CD4-positive, alpha-beta T cell treated with Interleukin-2 at 100 ng/mL for 4 hours (primary cell): ENCODE data around the gene RXFP2.

Experiments
- DNase-seq: peaks from one replicate; pipeline ENCODE4 v3.0.0-alpha.2; 2020; ENCODE audit warnings: low spot score

Gene RXFP2, protein sequence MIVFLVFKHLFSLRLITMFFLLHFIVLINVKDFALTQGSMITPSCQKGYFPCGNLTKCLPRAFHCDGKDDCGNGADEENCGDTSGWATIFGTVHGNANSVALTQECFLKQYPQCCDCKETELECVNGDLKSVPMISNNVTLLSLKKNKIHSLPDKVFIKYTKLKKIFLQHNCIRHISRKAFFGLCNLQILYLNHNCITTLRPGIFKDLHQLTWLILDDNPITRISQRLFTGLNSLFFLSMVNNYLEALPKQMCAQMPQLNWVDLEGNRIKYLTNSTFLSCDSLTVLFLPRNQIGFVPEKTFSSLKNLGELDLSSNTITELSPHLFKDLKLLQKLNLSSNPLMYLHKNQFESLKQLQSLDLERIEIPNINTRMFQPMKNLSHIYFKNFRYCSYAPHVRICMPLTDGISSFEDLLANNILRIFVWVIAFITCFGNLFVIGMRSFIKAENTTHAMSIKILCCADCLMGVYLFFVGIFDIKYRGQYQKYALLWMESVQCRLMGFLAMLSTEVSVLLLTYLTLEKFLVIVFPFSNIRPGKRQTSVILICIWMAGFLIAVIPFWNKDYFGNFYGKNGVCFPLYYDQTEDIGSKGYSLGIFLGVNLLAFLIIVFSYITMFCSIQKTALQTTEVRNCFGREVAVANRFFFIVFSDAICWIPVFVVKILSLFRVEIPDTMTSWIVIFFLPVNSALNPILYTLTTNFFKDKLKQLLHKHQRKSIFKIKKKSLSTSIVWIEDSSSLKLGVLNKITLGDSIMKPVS

DNA sequence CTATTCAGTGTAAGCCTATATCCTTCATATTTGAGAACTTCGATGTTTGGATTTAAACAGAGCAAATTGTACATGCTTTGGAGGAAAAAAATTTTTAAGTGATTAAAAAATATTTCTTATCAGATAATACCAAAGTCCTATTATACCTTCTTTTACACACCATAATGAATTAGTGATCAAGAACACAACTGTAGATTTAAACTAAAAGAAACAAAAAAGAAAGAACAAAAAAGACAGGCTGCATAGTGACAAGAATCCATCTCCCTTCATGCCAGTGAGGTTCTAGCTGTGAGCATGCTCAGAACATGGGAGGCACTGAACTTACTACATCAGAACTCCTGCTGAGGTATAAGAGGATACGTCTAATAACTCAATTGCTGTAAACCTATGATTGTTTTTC lies at the start of gene RXFP2:
Gene RXFP2 (plus strand): TSS at position 301 of the 400 bp plus-strand sequence. CDS start 87 bp downstream, at position 388.
- DNase-seq = no peak

DNA sequence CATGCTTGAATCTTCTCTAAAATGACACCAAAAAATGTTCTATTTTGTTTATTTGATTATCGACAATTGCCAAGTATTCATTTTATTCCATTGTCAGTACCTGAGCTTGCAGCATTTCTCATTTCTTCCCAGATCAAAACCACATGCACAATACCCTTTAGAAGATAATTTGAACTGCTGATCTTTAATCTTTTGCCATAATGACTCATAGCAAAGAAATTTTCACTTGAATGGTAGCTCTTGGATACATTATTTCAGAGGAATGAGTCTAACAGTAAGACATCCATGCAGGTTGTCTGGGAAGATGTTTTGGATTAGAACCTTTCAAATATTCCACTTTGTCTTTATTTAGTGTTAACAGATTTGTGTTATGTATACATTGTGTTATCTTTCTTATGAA lies 42.0 kb upstream of the RXFP2 start:
- no peak for DNase-seq

DNA sequence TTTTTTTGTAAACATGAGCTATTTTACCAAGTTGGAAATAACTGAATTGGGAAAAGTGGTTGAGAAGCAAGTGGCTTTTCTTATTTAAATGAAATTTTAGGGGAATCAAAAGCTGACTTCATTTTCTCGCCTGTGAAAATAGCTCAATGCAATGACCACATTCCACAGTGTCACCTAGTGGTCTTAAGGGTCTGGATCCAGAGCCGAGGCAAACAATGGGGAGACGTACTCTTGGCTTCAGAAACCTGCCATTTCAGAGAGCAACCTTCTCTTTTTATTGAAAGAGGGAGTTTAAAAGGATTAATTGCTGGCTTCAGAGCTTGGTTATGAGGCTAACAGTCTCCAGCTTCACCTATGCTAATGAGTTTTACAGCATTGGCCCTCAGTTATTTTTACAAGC lies 39.7 kb upstream of the RXFP2 start:
- no peak for DNase-seq

DNA sequence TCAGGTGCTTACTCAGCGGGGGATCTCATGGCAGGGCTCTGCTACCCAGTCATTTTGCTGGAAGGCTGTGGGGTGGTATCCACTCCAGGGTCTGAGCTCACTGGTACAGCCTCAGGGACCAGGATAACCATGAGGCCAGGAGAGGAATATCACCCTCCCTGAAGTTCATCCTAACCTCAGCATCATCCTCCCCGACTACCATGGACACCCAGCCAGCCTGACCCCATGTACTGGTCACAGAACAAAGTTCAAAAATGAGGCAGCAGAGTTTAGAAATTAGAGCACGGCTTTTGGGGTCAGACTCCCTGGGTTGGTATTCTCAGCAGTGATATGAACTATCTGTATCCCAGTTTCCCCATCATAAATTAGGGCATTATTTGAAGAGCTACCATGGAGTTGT lies 35.5 kb upstream of the RXFP2 start:
- no peak for DNase-seq

DNA sequence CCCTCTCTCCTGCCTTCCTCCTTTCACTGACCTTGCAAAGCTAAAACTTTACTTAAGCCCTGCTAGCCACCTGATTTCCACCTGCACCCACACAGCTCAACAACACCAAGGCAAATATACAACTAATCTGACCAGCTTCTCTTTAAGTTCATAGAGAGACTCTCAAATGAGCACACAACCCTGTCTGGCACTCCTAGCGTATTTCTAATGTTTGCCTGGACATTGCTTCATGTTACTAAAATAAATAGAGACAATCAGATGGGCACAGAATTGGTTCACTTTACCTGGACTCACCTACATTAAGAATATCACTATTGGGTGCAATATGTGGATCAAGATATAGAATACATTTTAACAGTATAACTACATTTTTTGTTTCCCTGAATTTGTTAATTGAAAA lies 33.2 kb upstream of the RXFP2 start:
- DNase-seq = no peak

DNA sequence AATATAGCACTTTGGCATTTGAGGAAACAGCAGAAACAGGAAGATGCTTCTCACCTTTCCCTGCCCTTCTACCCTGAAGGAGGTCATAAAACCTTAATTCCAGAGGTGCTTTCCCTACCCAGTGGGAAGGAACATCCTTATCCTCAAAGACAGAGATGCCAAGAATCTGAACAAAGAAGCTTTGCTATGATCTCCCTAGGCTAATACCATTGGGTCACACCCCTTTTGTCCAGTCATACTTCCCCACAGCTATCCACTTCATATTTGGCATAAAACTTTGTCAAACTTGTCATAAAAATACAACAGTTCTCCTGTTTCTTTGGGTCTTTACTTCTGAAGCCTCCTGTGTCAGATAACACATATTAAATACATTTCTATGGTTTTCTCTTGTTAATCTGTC lies 21.7 kb upstream of the RXFP2 start:
- no peak for DNase-seq

DNA sequence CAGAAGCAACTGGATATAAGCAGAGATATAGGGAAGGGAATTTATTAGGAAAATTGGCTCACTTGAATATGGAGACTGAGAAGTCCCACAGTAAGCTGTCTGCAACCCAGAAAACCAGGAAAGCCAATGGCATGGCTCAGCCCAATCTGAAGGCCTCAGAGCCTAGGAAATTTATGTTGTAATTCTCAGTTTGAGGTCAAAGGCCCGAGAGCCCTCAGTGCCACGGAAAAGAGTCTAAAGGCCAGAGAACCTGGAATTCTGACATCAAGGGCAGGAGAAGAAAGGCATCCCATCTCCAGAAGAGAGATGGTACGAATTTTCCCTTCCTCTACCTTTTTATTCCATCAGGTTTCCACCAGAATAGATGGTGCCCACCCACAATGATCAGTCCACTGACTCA lies 20.1 kb upstream of the RXFP2 start:
- DNase-seq = no peak

DNA sequence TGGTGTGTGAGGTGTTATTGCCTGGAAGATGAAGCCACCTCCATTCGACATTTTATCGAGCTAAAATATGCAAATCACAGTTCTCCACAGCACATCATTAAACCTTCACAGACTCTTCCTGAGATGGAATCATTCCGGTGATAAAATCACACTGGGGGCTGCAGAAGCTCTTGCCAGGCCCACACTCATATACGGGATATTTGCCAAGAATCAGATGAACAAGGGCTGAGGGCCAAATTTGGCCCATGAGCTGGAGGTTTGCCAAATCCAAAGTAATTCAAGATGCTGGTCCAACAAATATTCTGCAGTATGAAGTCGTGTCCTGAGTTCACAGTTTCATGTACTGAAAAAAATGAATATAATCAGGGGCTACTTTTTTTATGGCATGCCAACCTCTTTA lies 16.7 kb upstream of the RXFP2 start:
- DNase-seq = no peak

DNA sequence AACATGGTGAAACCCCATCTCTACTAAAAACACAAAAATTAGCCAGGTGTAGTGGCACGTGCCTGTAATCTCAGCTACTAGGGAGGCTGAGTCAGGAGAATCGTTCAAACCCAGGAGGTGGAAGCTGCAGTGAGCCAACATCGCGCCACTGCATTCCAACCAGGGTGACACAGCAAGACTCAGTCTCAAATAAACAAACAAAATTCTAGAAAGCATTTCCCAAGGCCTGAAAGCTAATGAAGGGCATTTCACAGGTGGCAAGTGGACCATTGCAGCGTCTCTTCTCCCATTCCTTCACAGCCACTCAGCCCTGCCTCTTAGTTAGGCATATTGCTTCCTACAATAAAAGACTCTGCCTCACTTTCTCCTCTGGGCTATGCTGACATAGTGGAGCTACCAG lies 13.5 kb upstream of the RXFP2 start:
- DNase-seq = no peak

DNA sequence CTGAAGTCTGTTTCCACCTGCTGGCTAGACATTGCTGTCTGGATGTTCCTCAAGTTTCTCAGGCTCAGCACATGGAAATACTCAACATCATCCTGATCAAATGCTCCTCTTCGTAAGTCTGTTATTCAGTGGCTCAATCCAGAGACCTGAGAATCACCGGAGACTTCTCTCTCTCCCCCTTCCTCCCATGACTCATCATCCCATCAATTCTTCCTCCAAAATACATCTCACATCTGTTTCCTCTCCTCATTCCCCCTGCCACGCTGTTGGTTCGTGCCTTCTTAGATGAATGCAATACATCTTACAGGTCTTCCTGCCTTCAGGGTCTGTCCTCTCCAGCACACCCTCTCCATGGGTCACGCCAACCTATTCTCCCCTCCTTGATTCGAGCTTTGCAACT lies 7.4 kb upstream of the RXFP2 start:
- DNase-seq = no peak

DNA sequence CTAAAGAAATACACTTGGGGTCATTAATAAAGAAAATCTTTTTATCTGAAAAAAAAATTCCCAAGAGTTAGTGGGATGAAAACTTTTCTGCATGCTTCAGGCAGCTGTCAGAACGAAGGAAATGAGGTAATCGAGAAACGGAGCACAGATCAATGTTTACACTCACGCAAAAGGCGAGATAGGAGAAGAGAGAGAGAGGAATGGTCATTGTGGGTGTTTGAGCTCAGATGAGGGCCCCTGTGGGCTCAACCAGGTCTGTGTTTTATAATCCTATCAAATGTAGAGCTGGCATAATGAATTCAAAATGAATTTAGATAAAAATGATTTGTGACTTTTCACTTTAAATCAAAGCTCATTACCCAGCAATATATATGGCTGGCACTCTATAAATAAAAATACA lies 6.3 kb upstream of the RXFP2 start:
- no peak for DNase-seq

DNA sequence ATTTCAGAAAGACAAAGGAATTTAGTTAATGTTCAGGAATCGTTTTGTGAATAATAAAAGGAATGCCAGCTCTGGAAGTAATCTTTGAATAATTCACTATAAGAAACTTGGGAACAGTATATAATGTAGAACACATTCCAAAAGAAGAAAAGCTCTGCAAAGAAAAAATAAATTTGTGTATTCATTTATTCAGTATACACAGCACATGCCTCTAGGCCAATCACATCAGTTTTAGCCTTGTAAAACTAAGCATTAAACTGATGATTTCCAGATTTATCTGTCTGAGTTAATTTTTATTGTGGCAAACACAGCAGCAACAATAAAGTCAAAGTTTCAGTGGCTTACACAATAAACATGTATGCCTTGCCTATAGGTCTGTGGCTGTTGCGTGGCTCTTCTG lies 5.7 kb upstream of the RXFP2 start:
- DNase-seq = no peak

DNA sequence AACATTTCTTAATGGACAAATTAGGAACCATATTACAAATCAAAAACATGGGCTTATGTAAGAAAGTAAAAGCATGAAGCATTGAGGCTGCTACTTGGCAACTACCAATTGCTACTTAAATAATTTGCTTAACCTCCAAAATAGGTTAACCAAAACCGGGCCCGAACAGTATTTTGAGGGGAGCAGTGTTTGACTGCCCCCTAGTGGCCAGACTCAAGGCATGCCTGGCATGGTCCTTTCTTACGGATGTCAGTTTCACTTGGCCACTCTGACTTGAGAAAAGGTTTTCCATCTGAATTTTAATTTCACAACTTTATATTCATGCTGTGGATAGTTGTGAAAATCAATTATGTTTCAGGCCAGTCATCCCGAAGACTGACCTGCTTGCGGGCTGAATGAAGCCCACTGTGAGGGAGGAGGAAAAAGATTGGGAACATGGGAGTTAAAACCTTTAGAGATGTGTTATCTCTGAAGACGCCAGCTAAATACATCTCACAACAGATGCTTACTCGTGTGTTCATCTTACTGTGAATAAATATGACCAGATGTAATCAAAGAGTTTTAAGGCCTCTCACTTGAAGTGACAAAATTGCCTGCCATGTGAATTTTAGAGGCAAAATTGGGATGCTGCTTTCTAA lies 2.9 kb downstream of the RXFP2 start:
- DNase-seq = peak; percentile 72

DNA sequence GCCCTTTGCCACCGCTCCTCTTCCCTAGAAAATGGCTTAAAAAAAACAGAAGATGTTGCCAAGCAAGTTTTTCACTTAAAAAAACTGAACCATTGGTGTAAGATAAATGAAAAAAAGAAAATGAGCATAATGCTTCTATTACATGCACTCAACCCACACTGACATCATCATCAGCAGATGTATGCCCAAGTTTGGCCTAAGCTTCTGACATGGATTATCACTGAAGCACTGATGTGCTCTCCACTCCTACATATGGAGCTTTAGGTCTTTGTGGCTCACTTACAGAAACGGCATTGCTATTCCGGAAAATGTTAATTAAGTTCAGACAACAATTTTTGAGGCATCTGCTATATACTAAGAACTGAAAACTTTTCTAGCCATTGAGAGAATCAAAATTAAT lies 8.0 kb downstream of the RXFP2 start:
- DNase-seq = no peak

DNA sequence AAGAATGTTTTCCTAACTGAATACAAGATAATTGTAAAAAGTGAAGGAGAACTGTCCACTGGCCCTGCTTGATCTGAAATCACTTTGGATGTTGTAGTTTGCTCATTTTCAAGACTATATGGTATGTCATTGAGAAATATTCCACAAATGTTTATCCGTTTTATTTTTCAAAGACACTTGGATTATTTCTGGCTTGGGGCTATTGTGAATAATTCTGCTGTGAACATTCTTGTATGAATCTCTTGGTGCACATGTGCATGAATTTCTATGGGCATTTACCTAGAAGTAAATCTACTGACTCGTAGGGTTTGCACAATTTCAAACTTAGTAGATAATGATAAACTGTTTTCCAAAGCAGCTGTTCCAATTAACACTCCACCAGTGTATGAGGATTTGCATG lies 8.6 kb downstream of the RXFP2 start:
- DNase-seq = no peak

DNA sequence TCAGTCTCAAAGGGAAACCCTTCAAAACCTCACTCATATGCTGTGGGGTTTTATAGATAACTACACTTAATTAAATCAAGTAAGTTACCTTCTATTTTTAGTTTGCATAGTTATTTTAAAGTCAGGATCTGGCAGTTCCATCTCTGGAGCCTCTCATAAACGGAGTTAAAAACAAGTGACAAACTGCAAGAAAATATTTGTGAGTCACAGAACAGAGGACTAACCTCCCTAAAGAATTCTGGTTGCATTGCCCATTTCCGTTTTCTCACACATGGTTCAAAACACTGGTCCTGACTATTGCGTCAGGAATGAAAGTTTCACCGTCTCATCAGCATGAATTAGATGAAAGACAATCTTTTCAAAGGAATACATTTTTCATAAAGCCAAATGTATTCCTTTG lies 10.6 kb downstream of the RXFP2 start:
- DNase-seq = no peak

DNA sequence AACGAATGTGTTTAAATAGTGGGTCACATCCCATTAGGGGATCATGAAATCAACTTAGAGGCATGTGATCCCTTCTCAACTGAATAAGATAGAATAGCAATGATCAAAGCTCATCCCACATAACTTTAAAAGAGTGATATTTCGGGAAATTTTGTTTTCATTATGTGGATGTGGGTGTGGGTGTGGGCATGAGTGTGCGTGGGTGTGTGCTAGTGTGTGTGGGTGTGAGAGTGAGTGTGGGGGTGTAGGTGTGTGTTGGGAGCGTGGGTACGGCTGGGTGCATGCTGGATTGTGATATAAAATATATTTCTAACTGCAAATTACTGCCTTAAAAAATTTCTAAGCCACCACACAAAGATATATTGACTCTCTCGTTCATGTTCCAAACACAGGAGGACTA lies 15.9 kb downstream of the RXFP2 start:
- DNase-seq = no peak

DNA sequence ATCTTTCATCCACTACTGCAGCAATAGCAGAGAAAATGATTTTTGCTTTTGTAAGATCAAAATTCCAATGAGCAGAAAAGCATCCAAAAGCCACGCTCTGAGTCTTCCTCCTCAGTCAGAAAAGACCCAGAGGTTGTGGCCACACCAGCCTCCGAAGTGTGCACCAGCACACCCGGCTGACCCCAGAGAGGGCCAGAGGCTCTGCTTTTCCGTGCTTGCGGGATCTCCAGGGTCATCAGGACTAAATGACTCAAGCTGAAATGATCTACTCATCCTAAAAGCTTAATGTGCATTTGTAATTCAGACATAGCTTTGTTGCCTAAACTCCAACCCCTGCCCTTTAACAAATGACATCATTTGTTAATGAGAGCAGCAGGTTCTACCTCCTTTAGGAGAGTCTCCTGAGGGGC lies 16.5 kb downstream of the RXFP2 start:
- DNase-seq = no peak

DNA sequence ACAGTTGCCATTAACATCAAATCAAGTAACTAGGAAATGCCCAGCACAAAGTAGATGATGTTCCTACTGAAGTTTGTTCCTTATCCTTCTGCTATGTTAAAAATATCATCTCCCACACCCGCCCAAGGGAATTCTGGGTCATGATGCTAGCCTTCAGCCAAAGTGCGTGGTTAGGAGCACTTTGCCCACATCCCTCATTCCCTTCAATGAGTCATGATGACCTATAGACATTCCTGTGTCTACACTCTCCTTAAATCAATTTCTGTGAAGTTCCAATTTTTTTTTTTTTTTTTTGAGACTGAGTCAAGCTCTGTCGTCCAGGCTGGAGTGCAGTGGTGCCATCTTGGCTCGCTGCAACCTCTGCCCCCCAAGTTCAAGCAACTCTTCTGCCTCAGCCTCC lies 17.0 kb downstream of the RXFP2 start:
- DNase-seq = no peak

DNA sequence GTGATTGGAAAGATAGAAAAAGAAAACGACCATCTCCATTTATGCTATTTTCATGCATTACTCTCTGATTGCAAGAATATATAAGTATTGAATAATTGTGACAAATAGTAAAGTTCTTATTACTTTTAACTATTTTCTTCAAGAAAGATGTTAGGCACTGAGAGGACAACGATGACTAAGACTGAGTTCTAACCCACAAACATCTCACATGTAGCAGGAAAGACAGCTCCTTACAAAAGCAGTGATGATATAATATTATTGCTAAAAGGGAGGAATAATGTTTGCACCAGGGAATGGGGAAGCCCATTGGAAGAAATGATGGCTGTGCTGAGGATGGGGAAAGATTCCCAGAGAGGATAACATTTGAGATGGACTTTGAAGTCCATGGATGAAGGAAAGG lies 22.6 kb downstream of the RXFP2 start:
- DNase-seq = no peak

DNA sequence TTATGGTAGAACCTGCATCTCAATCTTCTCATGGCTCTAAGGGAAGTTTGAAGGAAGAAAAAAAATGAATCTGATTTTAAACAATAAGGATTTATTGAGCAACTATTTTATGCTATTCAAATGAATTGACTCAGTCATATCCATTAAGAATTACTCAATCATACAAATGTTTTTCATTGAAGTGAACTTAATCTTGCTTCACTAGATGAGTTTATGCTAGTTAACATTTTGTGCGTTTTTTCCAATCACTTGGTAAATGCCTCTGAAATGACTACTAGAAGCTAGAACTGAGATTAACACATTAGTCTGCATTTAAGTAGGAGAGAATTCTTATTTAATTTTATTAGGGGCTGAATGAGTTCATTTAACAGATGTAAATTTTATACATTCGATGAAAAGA lies 25.2 kb downstream of the RXFP2 start:
- no peak for DNase-seq

DNA sequence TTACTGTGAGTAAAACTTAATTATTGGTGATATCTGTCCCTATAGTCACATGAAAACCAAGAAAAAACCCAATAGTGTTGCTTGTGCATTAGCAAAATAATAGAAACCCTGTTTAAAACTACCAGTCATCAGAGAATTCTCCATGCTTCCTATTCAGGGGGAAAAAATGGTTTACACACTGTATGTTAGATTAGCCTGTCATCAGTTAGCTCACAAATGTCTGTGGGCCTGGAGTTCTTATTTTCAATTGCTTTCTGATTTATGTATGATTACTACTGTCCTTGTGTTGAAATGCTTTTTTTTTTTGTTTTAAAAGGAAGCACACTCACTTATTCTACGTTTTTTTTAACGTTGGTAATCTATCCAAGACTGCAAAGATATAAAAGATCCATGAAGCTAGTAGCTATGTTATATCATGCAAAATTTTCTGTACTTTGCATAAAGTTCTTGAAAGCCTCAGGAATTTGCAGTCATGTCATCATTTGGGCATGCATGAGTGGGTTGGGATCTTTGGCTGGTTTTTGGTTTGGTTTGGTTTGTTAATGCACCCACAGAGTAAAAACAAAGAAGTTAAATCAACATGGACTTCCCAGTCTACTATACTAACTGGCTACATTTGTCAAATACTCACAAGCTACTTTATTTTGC lies 25.9 kb downstream of the RXFP2 start:
- no peak for DNase-seq
